Activated CD8-positive, alpha-beta memory T cell treated with anti-CD3 and anti-CD28 coated beads for 24 hours (primary cell): Measurements from ENCODE around the gene SRP19.
"Not testable (repeated sequence)": the region's sequence is repeated elsewhere in the genome, so short reads cannot be mapped to it uniquely, and the experiment has no call there.

ENCODE experiments used
- DNase-seq: peaks from one replicate; pipeline ENCODE4 v3.0.0-alpha.2; 2020

The SRP19 gene

DNA sequence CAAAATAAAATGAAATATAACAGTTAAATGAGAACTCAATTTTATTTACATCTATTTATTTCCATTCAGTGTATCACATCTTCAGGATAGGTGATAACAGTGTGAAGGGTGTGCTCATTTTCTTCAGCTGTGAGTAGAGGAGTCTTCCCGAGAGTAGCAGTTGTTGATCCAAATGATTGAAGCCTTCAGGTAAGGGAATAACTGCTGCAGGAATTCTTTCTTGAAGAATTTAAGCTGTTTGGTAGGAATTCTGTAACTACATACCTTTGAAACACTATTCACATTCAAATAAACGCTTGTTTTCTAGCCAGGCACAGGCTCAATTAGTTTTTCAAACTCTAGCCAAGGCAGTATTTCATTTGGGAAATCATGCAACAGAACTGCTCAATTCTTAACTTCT is 15.3 kb downstream of the SRP19 start:
- DNase-seq, result no peak

GRCh38 chr5:112878101-112878500 is 17.0 kb downstream of the SRP19 start:
- no peak for DNase-seq

GRCh38 chr5:112878760-112879159 is 17.7 kb downstream of the SRP19 start:
- DNase-seq, result no peak

DNA sequence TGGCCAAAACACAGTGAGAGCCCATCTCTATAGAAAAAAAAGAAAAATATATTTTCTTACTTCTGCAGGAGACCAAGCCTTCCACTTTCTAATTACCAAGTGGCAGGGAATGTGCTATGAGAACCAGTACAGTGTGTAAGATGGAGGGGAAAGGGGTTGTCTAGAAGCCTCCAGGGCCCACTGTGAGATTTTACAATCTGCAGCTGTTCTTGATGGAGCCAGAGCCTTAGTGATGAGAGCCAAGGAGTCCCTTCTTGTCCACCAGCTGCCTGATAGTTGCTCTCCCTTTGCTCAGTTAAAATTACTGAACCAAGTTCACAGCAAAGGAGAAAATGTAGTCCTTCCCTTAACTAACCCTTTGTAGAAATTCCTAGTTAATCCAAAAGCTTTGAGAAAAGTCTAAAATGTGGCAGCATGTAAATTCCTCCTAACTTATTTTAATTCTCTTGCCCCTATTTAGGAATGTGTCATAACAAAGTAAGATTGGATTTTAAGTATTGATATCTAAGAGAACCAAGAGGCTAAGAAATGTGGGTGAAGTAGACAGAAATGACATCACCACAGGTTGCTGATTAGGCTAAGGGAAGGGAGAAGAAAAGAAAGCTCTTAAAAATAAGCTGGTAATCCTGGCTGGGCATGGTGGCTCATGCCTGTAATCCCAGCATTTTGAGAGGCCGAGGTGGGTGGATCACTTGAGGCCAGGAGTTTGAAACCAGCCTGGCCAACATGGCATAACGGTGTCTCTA is 19.3 kb downstream of the SRP19 start:
- no peak for DNase-seq

GRCh38 chr5:112883192-112883591 is 22.1 kb downstream of the SRP19 start:
- DNase-seq, result no peak

DNA sequence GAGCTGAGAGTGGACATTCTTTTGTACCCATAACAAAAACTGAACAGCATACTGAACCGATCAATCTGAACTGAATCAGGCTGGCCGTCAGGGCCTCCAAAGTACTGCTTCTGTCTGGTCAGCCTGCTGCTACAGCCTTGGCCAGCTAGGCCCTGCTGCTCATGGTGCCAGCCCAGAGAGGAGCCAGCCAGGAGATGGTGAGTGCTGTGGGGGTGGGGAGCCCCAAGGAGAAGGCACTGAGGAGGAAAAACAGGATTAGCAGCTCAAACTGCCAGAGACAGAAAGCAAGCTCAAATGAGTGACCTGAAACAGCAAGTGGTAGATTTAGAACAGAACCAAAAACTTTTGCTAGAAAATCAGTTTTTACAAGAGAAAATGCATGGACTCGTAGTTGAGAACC is 23.9 kb downstream of the SRP19 start:
- DNase-seq, result no peak

GRCh38 chr5:112886975-112887374 is 25.9 kb downstream of the SRP19 start:
- no peak for DNase-seq

DNA sequence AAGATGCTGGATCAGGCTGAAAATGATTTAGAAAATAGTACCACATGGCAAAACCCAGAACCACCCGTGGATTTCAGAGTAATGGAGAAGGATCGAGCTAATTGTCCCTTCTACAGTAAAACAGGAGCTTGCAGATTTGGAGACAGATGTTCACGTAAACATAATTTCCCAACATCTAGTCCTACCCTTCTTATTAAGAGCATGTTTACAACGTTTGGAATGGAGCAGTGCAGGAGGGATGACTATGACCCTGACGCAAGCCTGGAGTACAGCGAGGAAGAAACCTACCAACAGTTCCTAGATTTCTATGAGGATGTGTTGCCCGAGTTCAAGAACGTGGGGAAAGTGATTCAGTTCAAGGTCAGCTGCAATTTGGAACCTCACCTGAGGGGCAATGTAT is 31.0 kb downstream of the SRP19 start:
- DNase-seq, result not testable (repeated sequence)

DNA sequence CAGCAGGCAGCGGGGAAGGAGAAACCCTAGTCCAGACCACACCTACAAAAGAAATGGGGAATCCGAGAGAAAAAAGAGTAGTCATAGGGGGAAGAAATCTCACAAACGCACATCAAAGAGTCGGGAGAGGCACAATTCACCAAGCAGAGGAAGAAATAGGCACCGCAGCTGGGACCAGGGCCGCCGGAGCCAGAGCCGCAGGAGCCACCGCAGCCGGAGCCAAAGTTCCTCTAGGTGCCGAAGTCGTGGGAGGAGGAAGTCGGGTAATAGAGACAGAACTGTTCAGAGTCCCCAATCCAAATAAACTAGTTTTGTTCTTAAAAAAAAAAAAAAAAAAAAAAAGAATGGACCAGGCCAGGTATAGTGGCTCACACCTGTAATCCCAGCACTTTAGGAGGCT is 31.7 kb downstream of the SRP19 start:
- DNase-seq, result no peak

DNA sequence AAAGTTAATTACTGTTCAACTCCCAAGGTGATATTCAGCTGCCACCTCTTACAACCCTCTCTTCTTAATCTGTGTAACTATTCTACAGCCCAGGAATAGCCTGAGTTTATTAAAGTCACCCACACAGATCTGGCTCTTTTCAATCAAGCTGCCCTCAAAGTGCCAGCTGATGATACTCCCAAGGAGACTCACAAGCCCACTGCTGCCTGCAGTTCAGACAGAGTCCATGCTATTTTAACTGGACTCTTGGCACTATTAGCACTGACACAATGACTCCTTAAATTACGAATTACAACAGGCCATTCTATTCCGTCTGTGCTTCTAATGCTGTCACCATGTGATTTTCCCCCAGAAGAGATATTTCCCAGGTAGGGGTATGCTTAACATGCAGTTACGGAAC is 34.6 kb downstream of the SRP19 start:
- no peak for DNase-seq

DNA sequence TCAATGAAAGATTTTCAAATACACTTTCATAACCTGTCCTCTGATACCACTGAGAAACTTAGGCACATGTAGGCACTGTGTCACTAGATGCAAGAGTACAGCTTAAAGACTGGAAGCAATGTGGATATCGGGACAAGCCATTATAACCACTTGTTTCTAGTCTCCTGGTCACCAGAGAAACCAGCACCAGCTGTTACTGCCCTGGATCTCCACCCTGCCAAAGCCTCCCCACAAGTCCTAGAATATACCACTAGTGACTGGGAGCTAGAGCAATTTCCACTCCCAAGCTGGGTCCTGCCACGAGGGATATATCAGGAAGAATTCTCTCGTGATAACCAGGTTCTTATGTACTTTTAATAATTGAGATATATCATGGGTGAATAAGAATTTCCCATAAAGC is 41.5 kb downstream of the SRP19 start:
- DNase-seq, result no peak

GRCh38 chr5:112904996-112905395 is 43.9 kb downstream of the SRP19 start:
- not testable (repeated sequence) for DNase-seq

DNA sequence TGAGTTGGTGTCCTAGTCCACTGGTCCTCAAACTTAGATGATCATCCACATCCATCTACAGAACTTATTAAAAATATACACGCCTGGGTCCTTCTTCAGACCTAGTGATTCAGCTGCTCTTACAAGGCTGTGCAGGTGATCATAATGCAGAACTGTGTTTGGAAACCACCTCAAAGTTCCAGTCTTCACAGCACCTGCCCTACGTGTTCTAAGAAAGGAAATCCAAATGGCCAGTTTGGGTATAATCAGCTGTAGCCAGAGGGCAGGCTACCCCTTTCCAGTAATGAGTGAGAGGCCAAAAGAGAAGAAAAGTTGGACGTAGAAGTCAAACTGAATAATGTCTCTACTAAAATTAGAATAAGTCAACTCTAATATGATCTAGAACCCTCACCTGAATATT is 45.5 kb downstream of the SRP19 start:
- no peak for DNase-seq

DNA sequence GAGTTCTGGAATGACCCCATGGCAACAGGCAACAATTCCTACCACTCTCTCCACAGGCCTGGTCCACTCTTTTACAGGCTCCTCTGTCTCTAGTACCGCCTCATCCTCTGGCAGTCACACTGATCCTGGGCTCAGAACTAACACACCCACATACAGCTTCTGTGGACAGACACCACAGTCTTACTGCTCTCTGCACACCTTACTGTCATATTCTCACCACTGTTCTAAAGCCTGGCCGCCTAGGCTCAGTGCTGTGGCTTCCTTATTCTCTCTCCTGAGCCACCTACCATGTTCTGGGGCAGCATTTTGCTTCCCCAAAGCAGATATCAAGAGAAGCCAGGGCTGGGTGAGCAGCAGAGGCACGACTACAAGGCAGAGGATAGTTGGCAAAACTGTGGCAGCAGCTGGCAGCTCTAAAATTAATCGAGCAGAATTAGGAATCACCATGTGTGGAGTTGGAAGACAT is 46.1 kb downstream of the SRP19 start:
- DNase-seq, result no peak

GRCh38 chr5:112908854-112909253 is 47.8 kb downstream of the SRP19 start:
- DNase-seq, result no peak

DNA sequence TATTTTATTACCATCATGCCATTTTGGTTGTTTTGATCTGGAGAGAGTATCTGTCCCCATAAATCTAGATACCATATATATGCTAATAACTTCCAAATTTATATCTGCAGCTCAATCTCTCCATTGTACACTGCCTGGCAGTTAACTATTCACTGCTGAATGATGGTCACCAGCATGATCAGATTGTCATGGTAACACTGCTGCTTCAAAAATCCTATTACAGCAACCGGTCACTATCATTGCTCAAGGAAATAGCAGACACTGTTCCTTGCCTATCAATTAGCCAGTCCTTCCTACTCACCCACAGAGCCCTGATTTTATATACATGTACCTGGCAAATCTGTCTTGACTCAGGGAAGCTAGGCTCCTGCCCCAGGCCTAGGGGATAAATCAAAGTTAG is 49.4 kb downstream of the SRP19 start:
- DNase-seq, result no peak

- DNase-seq, result no peak
Observed at GRCh38 chr5:112914584-112914983, 53.5 kb downstream of the SRP19 start.

GRCh38 chr5:112915831-112916230 is 54.7 kb downstream of the SRP19 start:
- no peak for DNase-seq

- DNase-seq, result no peak
Observed at GRCh38 chr5:112917453-112917995, 56.4 kb downstream of the SRP19 start.

GRCh38 chr5:112918136-112918535 is 57.0 kb downstream of the SRP19 start:
- DNase-seq, result no peak

- no peak for DNase-seq
Observed at GRCh38 chr5:112918679-112919078, 57.6 kb downstream of the SRP19 start.
